Ovary (tissue), 9 donors: ENCODE measurements around the gene PFDN1. TPM values are rescaled to one million over a fixed set of nuclear protein-coding genes. Genes with fewer than 3 reads are reported as not detected.

ENCODE experiments used
- DNase-seq, 5 donors: peaks; one replicate each; pipeline ENCODE4 v3.0.0-alpha.2; 2019 to 2020
- H3K27ac ChIP-seq, 2 donors: fragments of 200-600 bp; one replicate each; pipeline versions ENCODE4 v1.5.1 to v1.8.0; 2019 to 2022
- H3K27me3 ChIP-seq: fragments of 200-600 bp; one replicate; pipeline ENCODE4 v1.8.0; 2022
- H3K36me3 ChIP-seq: fragments of 200-600 bp; sonication (generic); one replicate; pipeline ENCODE4 v1.5.1; 2019
- H3K4me1 ChIP-seq: one replicate; pipeline ENCODE4 v1.8.1; 2013; ENCODE audit warnings: mild to moderate bottlenecking, moderate library complexity; ENCODE audit not compliant: insufficient read depth
- H3K4me3 ChIP-seq: fragments of 200-600 bp; sonication (generic); one replicate; pipeline ENCODE4 v1.5.1; 2017
- H3K9me3 ChIP-seq, 2 donors: fragments of 200-600 bp in 1 of 2; sonication (generic) in 1 of 2; one replicate each; pipeline versions ENCODE4 v1.5.1 to v1.8.1; 2013 to 2019; ENCODE audit warnings: mild to moderate bottlenecking in 1 of 2, moderate library complexity in 1 of 2
- EP300 ChIP-seq: sonication (generic); formaldehyde crosslinking; IDR thresholded peaks from one replicate; pipeline ENCODE4 v1.6.1; 2017; ENCODE audit warnings: antibody characterized with exemption
- POLR2A ChIP-seq: fragments of 450-650 bp; IDR thresholded peaks from one replicate; pipeline ENCODE4 v1.6.1; 2017; ENCODE audit warnings: antibody characterized with exemption, mild to moderate bottlenecking, moderate library complexity
- WGBS, 3 donors: extraction: QIAGEN DNeasy Blood & Tissue Kit in 1 of 3; methylation state at CpG; one replicate each; pipeline versions ENCODE4 v1.1.5 to v1.1.7; 2013 to 2017; 5-methylcytosine and 5-hydroxymethylcytosine counted together
- intact Hi-C, 4 donors: fragments of 100-400 bp; cut with DNase I; formaldehyde crosslinking; loops; one replicate each; pipeline versions ENCODE4 v1.11.0 to v1.15.1; 2022 to 2023
- polyA plus RNA-seq, 2 donors: library from polyadenylated mRNA; stranded (reverse); fragments of 200-250 nt in 1 of 2; fragments of 350-450 nt in 1 of 2; fragmentation: Illumina TruSeq in 1 of 2; extraction: RNeasy Lipid Tissue Mini Kit (QIAGEN cat#74804) in 1 of 2; gene quantifications; one replicate each; pipeline ENCODE4 v1.2.3, GENCODE V29; 2013 to 2014
- total RNA-seq, 7 donors: library from RNA; depleted of rRNA in 2 of 7; stranded (reverse); fragments of >200 nt in 2 of 7; fragmentation: NEBNext Ultra II Directional in 3 of 7; extraction: Animal tissue kit (Norgen Biotek cat#: 25700) in 3 of 7; gene quantifications; one replicate each; pipeline versions ENCODE4 v1.1.0 to v1.2.4, GENCODE V29; 2016 to 2023
- TF ChIP-seq, protein P1 (sequence below), 3 donors: fragments of 450-650 bp in 2 of 3; fragments of 200-600 bp in 1 of 3; IDR thresholded peaks; one replicate each; pipeline versions ENCODE4 v1.5.1 to v1.8.0; 2016 to 2022; ENCODE audit warnings: antibody characterized with exemption in 3 of 3, mild to moderate bottlenecking in 1 of 3
- donor health status: DM: no; HTN: no; CAD: no; lungs with moderate emphysema.
- donor health status: DM: no; HTN: no; CAD: no.
- donor health status: Bipolar disorder and iron deficiency.
- donor health status: DM: yes; HTN: yes; CAD: no.
- donor health status: DM: no; HTN: no; CAD: no.
- donor health status: DM: yes; HTN: yes; CAD: no.

PFDN1 gene
- total and polyA plus RNA-seq, 9 donors = 27.4 to 113 (median 35.3) TPM

GRCh38 chr5:140282266-140282665 lies 20.6 kb downstream of the PFDN1 start:
- no peak overlapping the region for H3K27ac ChIP-seq

DNA sequence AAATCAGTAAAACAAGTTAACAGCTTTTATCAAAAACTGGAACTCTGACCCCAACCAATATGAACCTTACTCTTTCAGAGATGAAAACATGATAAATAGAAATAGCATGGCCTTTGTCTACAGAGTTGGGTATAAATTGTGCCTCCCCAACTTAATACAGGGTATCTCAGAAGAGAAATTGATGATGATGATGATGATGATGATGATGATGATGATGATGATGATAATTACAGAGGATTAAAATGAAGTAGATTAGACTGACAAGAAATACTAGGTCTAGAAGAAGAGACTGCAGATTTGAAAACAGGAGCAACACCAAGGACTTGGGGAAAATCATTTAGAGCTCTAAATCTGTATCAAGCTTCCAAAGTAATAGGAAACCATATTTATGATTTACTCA lies 27.1 kb downstream of the PFDN1 start:
- no peak for TF ChIP-seq EP300
- TF ChIP-seq POLR2A = no peak
- TF ChIP-seq, protein P1, sequence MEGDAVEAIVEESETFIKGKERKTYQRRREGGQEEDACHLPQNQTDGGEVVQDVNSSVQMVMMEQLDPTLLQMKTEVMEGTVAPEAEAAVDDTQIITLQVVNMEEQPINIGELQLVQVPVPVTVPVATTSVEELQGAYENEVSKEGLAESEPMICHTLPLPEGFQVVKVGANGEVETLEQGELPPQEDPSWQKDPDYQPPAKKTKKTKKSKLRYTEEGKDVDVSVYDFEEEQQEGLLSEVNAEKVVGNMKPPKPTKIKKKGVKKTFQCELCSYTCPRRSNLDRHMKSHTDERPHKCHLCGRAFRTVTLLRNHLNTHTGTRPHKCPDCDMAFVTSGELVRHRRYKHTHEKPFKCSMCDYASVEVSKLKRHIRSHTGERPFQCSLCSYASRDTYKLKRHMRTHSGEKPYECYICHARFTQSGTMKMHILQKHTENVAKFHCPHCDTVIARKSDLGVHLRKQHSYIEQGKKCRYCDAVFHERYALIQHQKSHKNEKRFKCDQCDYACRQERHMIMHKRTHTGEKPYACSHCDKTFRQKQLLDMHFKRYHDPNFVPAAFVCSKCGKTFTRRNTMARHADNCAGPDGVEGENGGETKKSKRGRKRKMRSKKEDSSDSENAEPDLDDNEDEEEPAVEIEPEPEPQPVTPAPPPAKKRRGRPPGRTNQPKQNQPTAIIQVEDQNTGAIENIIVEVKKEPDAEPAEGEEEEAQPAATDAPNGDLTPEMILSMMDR (IDR thresholded peaks at IDR 0.05) = no peak
- H3K27me3 ChIP-seq = no peaks in the 10 kb centered on the region
- DNase-seq = no peak
- no peak overlapping the region for H3K27ac ChIP-seq
- H3K36me3 ChIP-seq = no peaks in the 10 kb centered on the region
- intact Hi-C loops = no loop called here
- H3K4me3 ChIP-seq = no peak overlapping the region
- H3K4me1 ChIP-seq = no peaks in the 10 kb centered on the region
- no peaks in the 10 kb centered on the region for H3K9me3 ChIP-seq

More at GRCh38 chr5:140282266-140282665, 20.6 kb downstream of the PFDN1 start:
- no peak for TF ChIP-seq EP300
- TF ChIP-seq, protein P1 (IDR thresholded peaks at IDR 0.05) = no peak
- no peak for TF ChIP-seq POLR2A
- intact Hi-C loops = no loop called here
- no peaks in the 10 kb centered on the region for H3K9me3 ChIP-seq
- peaks cover 3% of the 10 kb centered on the region for H3K4me1 ChIP-seq
- no peak for DNase-seq
- WGBS, 3 donors = 96 to 98% (median 97%) methylated on average over 2 of the region's 2 CpGs
- H3K27me3 ChIP-seq = no peaks in the 10 kb centered on the region
- H3K36me3 ChIP-seq = no peaks in the 10 kb centered on the region
- no peak overlapping the region for H3K4me3 ChIP-seq

DNA sequence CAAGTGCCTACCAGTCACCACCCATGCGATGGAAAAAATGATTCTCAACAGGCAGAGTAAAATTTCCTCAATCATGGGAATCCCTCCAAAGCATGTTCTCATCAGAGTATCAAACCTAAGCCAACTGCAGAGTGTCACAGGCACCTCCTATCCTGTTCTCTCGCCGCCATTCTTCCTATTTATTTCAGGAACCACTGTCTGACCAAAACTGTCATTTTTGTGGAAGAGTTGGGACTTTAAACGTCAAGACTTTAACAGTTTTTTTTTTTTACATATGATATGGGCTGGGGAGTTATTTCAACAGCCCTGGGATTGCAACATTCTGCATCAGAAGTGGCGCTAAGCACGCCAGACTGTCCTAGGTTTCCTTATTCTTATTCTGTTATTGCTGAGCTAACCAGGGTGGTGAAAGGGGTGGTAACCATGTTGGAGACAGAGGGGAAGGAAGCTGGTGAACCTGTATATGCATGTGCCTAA lies 29.5 kb downstream of the PFDN1 start:
- intact Hi-C loops = no loop called here
- H3K36me3 ChIP-seq = no peaks in the 10 kb centered on the region
- TF ChIP-seq, protein P1 (IDR thresholded peaks at IDR 0.05) = no peak
- TF ChIP-seq EP300 = no peak
- no peak for TF ChIP-seq POLR2A
- H3K27me3 ChIP-seq = no peaks in the 10 kb centered on the region
- H3K4me3 ChIP-seq = no peak overlapping the region
- H3K9me3 ChIP-seq = no peaks in the 10 kb centered on the region
- 88 to 92% (median 90%) methylated on average over 6 of the region's 6 CpGs for WGBS, 3 donors
- DNase-seq = no peak
- H3K27ac ChIP-seq = no peak overlapping the region
- H3K4me1 ChIP-seq = no peaks in the 10 kb centered on the region

GRCh38 chr5:140270008-140270407 lies 32.9 kb downstream of the PFDN1 start:
- Histone ChIP-seq H3K9me3 (no peaks in the 10 kb centered on the region), H3K27me3 (no peaks in the 10 kb centered on the region), H3K4me1 (no peaks in the 10 kb centered on the region), H3K4me3 (no peak overlapping the region), H3K27ac (no peak overlapping the region), H3K36me3 (no peaks in the 10 kb centered on the region)
- TF ChIP-seq EP300 (no peak), POLR2A (no peak)
- TF ChIP-seq, protein P1 (IDR thresholded peaks at IDR 0.05) = no peak
- DNase-seq = no peak
- intact Hi-C loops = no loop called here
